HFFc6 (cell line): ENCODE results near the gene PREX1. TPM values are rescaled to one million over a fixed set of nuclear protein-coding genes. Genes with fewer than 3 reads are reported as not detected.

Source experiments
- DNase-seq: peaks from one replicate; pipeline ENCODE4 v3.0.0-alpha.2; 2018
- H3K27ac Mint-ChIP-seq: 2 replicates; pipeline ENCODE4 v1.8.0; 2020; ENCODE audit warnings: mild to moderate bottlenecking, mixed read lengths
- H3K27me3 Mint-ChIP-seq: 2 replicates; pipeline ENCODE4 v1.8.0; 2021; ENCODE audit warnings: mild to moderate bottlenecking, moderate library complexity, mixed read lengths; ENCODE audit not compliant: insufficient read depth
- H3K36me3 Mint-ChIP-seq: 2 replicates; pipeline ENCODE4 v1.8.0; 2021; ENCODE audit warnings: low read depth, mixed read lengths
- H3K4me1 Mint-ChIP-seq: 2 replicates; pipeline ENCODE4 v1.8.0; 2020; ENCODE audit warnings: low read depth, mixed read lengths
- H3K4me3 Mint-ChIP-seq: 2 replicates; pipeline ENCODE4 v1.8.0; 2020; ENCODE audit warnings: mild to moderate bottlenecking, moderate library complexity, mixed read lengths
- H3K9me3 Mint-ChIP-seq: 2 replicates; pipeline ENCODE4 v1.8.0; 2020; ENCODE audit warnings: mild to moderate bottlenecking, mixed read lengths
- CTCF ChIP-seq: fragments of 200-600 bp; sonication (generic); IDR thresholded peaks from 2 replicates; pipeline ENCODE4 v1.5.0; 2021; ENCODE audit warnings: antibody characterized with exemption, mild to moderate bottlenecking
- total RNA-seq, 6 experiments: library from RNA; stranded (reverse); fragmentation: NEBNext Ultra II Directional; extraction: Animal tissue kit (Norgen Biotek cat#: 25700); gene quantifications; 2 replicates in 1 of 6; 3 replicates in 5 of 6; pipeline ENCODE4 v1.2.3, GENCODE V29; 2021

PREX1 gene
- total RNA-seq, 6 experiments from 2014 or later, result 1.8 to 4.1 (median 2.8) TPM

GRCh38 chr20:48818031-48818370 is 9.8 kb downstream of the PREX1 start:
- TF ChIP-seq CTCF, result no peak
- Mint-ChIP-seq H3K36me3 (no peaks in the 10 kb centered on the region), H3K4me3 (no peak overlapping the region)

GRCh38 chr20:48817367-48818030 is 10.3 kb downstream of the PREX1 start:
- H3K4me1 Mint-ChIP-seq, result peaks cover 7% of the 10 kb centered on the region; the same call in 1 of the 2 replicates
- H3K36me3 Mint-ChIP-seq, result no peaks in the 10 kb centered on the region
- no peak for TF ChIP-seq CTCF
- no peaks in the 10 kb centered on the region for H3K9me3 Mint-ChIP-seq
- no peak overlapping the region for H3K4me3 Mint-ChIP-seq
- H3K27me3 Mint-ChIP-seq, result peaks cover 9% of the 10 kb centered on the region
- no peak for DNase-seq
- no peak overlapping the region for H3K27ac Mint-ChIP-seq

More at GRCh38 chr20:48818031-48818370, 9.8 kb downstream of the PREX1 start:
- Mint-ChIP-seq H3K9me3 (no peaks in the 10 kb centered on the region), H3K27me3 (peaks cover 9% of the 10 kb centered on the region), H3K27ac (no peak overlapping the region), H3K4me1 (peaks cover 7% of the 10 kb centered on the region; the same call in 1 of the 2 replicates)
- DNase-seq, result no peak

- Mint-ChIP-seq H3K9me3 (no peaks in the 10 kb centered on the region), H3K27me3 (peaks cover 9% of the 10 kb centered on the region), H3K27ac (no peak overlapping the region), H3K36me3 (no peaks in the 10 kb centered on the region), H3K4me3 (no peak overlapping the region), H3K4me1 (peaks cover 7% of the 10 kb centered on the region; the same call in 1 of the 2 replicates)
- DNase-seq, result no peak
- no peak for TF ChIP-seq CTCF
Observed at GRCh38 chr20:48816282-48817205, 11.3 kb downstream of the PREX1 start.

- Mint-ChIP-seq H3K4me1 (peaks cover 7% of the 10 kb centered on the region; the same call in 1 of the 2 replicates), H3K9me3 (no peaks in the 10 kb centered on the region), H3K27me3 (peaks cover 11% of the 10 kb centered on the region), H3K4me3 (no peak overlapping the region), H3K27ac (no peak overlapping the region), H3K36me3 (no peaks in the 10 kb centered on the region)
- no peak for DNase-seq
- TF ChIP-seq CTCF, result no peak
Observed at GRCh38 chr20:48815537-48815936, 12.3 kb downstream of the PREX1 start.

GRCh38 chr20:48814633-48815032 is 13.2 kb downstream of the PREX1 start:
- H3K36me3 Mint-ChIP-seq, result no peaks in the 10 kb centered on the region

More at GRCh38 chr20:48814633-48815032, 13.2 kb downstream of the PREX1 start:
- Mint-ChIP-seq H3K27me3 (peaks cover 7% of the 10 kb centered on the region), H3K27ac (no peak overlapping the region), H3K4me1 (peaks cover 7% of the 10 kb centered on the region; the same call in 1 of the 2 replicates), H3K9me3 (no peaks in the 10 kb centered on the region), H3K4me3 (no peak overlapping the region)
- DNase-seq, result no peak
- no peak for TF ChIP-seq CTCF
